Stimulated activated CD8-positive, alpha-beta memory T cell treated with anti-CD3 and anti-CD28 coated beads, Interleukin-7, amount 100 ng/mL, for 1 hour (primary cell): Measurements from ENCODE around the gene ZNF33B.
"Not testable (repeated sequence)": the region's sequence is repeated elsewhere in the genome, so short reads cannot be mapped to it uniquely, and the experiment has no call there.

Experiments
- DNase-seq, 2 donors: peaks; one replicate each; pipeline ENCODE4 v3.0.0-alpha.2; 2020; ENCODE audit warnings: low read depth in 2 of 2

The ZNF33B gene

DNA sequence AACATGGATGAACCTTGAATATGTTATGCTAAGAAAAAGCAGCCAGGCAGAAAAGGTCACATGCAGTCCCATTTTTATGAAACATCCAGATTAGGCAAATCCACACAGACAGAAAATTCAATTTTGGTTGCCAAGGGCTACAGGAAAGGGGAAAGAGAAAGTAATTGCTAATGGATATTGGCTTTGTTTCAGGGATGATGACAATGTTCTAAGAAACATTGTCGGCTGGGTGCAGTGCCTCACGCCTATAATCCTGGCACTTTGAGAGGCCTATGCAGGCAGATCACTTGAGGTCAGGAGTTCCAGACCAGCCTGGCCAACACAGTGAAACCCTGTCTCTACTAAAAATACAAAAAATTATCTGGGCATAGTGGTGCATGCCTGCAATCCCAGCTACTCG, 23.0 kb downstream of the ZNF33B start:
- no peak for DNase-seq

DNA sequence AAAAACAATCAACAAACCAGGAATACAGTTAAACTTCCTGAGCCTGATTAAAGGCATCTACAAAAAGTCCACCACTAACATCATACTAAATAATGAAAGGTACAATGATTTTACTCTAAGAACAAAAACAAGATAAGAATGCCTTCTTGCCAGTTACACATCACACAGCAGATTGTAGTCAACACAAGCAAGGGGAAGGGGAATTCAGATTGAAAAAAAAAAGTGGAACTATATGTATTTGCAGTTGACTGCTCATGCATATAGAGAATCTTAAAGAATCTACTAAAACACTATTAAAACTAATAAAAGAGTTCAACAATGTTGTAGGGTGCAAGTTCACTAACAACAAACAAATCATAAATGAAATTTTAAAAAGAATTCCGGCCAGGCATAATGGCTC, 28.5 kb downstream of the ZNF33B start:
- no peak for DNase-seq

DNA sequence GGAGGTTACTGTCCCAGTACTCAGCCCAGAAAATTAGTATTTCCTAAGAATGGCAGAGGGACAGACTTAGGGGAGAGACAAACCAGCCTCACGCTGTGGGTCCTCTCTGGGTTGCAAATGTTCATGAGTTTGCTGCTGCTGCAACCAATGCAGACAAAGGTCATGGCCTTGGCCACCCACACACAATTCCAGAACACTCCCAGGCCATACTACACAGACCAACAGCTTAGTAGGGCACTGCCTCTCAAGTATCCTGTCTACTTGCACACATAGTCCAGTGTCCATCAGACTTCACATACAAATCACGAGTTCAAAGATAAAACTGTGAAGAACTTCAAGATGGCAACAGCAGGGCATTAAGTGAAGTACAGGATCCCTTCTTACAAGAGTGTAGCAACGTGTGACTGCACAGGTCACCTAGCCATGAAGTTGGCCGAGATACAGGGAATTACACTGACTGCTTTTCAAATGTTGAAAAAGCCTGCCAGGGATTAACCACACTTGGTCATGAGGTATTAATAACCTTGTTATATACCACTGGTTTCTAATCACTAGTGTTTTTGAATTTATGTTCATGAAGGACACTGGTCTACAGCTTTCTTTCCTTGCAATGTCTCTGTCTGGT, 40.0 kb downstream of the ZNF33B start:
- DNase-seq = no peak

DNA sequence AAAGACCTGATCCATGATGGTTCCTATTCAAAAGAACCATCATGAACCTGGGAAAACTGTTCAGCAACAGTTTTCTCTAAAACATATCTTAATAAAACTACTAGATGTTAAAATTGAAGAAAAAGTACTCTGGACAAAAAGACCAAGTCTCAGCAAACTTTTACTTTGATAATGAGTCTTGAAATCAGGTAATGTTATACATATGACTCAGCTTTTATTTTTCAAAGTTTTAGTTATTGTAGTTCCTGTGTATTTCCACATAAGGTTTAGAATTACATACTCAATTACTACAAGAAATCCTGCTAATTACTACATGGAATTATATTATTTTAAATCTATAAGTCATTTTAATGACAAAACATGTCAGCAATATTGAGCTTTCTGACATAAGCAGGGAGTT, 42.2 kb downstream of the ZNF33B start:
- no peak for DNase-seq

DNA sequence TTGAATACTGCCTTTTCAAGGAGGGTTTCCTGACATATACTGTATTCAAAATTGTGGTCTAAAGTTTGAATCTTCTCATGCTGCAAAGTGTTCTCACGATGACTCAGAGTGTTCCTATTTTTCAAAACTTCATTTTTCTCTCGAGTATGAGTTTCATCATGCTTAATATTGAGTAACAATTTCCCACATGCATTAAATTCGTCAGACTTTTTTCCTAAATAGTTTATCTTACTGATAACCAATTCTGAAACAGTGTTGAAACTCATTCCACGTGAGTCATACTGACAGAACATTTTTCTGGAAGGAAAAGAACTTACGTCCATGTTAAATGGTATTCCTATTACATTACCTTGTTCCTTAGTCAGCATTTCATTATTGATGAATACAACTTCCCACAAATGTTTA, 44.1 kb downstream of the ZNF33B start:
- DNase-seq = no peak

DNA sequence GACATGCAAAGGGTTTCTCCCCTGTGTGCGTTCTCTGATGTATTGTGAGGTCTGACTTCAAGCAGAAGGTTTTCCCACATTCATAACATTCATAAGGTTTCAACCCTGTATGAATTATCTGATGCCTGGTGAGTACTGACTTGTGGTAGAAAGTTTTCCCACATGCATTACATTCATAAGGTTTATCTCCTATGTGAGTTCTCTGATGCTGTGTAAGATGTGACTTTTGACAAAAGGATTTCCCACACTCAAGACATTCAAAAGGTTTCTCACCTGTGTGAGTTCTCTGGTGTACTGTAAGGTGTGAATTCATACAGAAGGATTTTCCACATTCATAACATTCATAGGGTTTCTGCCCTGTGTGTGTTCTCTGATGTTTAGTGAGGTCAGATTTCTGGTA, 45.1 kb downstream of the ZNF33B start:
- DNase-seq = no peak

DNA sequence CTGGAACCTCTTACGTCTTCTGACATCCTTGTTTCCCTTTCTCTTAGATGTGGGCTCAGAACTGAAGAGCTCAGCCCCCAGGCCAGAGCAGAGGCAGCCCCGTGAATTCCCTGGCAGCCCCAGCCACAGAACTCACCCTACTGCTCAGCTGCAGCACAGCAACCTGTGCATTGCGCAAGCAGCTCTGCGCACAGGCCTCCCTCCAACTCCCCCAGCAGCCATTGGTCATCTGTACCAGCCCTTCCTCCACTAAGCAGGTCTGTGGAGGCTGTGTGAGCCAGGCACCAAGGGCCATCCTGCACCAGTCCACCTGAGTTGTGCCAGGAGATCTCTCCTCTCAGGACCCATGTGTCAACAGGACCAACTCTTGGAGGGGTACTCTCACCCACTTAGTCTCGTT, 54.5 kb downstream of the ZNF33B start:
- no peak for DNase-seq

DNA sequence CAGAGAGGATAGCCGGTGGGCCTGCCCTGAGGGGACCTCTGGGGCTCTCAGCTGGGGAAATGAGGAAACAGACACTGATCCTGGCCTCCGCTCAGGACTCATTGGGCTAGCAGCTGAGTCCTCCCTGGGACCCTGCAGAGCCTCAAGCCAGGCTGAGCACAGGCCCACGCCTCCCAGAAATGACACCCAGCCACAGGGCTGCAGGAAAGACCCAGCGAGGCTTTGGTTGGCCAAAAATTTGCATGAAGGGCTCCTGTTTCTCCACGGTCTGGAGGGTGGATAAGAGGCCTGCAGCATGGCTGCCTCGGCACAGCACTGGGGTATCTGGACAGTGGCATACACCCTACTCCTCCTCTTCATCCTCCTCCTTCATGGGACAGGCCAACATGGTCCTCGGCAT, 60.4 kb downstream of the ZNF33B start:
- DNase-seq = no peak

DNA sequence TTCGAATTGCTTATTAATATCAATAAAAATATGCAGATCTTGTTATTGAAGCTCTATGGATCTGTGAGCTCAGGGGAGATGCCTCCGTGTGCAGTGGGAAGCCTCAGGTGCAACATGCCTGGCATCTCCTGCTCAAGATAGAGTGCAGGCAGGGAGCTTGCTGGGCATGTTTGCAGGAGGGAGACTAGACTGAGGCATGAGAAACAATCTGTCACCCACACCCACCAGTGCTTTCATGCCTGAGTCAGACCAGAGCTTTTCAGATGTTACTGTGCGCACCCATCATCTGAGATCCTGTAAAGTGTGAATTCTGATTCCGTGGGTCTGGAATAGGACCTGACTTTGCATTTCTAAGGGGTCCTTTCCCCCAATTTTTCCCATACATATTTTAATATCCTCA, 62.0 kb downstream of the ZNF33B start:
- no peak for DNase-seq

DNA sequence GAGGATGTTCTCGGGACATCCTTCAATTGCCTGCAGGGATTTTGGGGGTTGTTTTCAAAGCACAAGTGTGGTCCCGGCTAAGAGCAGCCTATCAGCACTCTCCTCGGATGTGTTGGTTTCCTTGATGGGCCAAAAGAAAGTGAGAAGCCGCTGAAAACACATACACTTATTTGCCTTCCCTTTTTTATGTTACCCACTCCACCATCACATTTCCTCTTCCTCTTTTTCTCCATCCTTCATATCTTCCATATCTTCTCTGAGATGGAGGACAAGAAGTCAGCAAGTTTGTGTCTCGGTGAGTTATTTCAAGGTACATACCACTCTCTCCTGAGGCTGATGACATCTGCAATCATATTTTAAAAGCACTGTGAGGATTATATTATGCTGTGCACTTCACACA, 64.0 kb downstream of the ZNF33B start:
- no peak for DNase-seq

DNA sequence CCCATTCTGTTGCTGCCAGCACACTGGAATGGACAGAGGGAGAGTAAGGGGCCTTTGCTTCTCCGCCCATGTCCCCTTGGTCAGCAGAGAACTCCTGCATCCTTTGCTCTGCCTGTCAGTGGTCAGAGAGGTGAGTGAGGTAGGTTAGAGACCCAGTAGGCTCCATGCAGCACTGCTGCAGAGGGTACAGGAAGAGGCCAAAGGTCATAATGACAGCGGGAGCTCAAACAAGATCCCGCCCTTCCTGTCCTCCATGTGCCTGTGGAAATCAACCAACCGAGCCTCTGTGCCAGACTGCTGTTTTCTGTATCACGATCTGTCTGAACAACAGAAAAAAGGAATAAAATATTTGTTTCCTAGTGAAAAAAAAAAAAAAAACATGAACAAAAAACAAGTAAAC, 81.4 kb downstream of the ZNF33B start:
- no peak for DNase-seq

DNA sequence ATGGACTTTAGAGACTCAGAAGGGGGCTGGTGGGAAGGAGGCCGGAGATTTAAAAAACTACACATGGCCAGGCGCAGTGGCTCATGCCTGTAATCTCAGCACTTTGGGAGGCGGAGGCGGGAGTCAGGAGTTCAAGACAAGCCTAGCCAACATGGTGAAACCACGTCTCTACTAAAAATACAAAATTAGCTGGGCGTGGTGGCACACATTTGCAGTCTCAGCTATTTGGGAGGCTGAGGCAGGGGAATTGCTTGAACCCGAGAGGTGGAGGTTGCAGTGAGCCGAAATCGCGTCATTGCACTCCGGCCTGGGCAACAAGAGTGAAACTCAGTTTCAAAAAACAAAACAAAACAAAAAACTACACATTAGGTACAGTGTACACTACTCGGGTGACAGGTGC, 84.8 kb downstream of the ZNF33B start:
- DNase-seq = not testable (repeated sequence)

DNA sequence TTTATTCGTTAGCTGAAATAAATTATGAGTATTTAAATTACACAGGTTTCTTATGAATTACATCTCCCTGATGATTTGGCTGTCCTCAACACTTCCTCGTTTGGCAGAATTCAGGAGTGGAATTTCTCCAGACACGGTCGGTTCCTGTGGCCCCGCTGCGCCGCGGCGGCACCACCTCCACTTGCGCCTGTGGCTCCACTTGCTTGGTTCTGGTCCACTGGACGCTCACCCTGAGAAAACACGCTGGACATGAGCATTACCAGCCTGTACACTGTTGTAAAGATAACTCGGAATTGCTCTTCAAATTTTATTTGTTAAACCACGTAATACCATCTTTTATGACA, 85.3 kb downstream of the ZNF33B start:
- no peak for DNase-seq

DNA sequence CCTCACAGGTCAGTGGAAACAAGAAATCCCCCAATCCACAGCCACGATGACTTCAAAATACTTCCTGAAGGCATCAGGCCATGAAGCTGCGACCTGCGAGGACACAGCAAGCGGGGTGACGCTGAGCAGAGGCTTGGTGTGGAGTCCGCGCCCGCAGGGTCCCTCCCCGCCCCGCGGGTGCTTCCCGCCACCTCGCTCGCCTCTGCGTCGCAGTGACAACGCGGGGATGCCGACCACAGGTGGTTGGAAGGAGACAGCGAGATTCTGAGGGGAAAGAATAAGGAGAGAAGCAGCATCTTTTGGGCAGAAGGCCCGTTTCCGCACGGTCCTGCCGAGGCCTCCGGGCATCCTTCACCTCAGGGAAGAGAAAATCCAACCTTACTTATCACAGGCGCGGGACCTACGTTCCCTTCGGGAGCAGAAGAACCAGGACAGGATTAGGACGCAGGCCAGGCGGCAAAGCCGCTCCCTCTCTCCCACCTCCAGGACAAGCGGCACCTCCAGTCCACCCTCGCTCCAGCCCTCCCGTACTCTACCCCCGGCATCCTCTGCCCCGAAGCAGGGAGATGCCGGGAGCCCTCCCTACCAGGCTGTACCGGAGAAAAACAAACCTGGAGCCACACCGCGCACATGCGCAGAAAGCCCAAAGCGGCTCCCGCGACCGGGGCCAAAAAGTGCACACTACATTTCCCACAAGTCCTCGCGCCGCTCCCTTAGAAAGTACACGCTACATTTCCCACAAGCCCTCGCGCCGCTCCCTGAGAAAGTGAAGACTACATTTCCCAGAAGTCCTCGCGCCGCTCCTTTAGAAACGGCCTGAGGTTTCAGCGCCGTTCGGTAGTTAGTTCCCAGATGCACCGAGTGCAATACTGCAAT, 85.9 kb downstream of the ZNF33B start:
- DNase-seq = peak; percentile 86 to 92

DNA sequence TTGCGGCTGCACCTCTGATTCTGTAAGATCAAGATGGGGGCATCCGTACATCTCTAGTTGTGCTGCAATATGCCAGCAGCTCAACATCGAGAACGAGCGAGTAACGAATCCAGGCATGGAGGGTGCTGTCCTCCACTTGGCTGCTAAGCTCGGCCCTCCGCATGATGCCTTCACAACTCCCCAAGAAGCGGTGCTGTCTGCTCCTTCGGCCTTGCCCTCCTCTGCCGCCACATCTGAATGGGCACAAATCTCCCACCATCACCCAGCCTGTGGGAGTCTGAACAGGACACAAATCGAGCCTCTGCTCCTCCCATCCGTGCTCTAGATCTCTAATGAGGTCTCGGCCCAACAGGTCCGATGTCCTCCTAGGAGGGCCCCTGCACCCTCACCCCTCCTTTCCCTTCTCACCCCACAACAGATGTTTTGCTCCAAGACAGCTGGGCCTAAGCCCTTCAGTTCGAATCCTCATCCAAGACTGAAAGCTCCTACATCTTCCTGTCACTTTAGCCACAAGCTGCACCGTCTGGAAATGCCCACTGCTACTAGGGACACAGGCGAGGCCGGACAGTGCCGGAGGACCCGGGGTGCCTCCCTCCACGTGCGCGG, 86.7 kb downstream of the ZNF33B start:
- no peak for DNase-seq

DNA sequence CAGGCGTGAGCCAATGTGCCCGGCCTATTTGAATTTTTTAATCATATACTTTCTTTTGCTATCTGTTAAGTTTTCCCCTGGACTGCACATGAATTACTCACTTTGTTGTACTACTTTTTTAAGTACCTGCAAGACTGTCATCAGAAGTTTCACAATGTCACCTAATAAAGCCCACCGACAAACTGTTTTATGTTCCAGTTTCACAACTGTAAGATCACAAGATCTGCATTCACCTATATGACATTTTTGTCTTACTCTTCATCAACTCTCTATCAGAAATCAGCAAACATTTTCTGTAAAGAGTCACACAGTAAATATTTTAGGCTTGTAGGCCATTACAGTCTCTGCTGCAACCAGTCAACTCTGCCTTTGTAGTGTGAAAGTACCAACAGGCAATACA, 88.5 kb downstream of the ZNF33B start:
- DNase-seq = no peak

DNA sequence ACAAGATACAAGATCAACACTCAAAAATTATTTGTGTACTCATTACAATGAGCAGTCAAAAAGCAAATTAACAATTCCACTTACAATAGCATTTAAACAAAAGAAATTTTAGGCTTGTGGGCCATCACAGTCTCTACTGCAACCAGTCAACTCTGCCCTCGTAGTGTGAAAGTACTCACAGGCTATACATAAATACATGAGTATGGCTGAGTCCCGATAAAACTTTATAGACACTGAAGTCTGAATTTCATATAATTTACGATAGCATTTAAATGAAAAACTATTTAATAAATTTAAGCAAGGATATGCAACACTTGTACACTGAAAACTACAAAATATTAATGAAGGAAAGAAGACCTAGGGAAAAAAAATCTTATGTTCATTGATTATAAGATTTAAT, 90.1 kb downstream of the ZNF33B start:
- no peak for DNase-seq

DNA sequence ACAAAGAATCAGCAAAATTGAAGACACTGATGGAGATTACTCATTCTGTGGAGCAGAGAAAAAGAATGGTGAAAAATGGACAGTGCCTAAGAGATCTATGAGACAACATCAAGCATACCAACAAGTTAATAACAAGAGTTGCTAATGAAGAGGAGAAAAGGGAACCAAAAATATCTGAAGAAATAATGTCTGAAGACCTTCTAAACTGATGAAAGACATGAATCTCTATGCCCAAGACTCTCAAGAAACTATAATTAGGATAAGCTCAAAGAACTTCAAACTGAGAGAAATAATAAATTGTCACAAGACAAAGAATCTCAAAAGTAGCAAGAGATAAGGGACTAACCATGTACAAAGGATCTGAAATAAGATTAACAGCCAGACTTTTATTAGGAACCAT, 93.4 kb downstream of the ZNF33B start:
- no peak for DNase-seq

DNA sequence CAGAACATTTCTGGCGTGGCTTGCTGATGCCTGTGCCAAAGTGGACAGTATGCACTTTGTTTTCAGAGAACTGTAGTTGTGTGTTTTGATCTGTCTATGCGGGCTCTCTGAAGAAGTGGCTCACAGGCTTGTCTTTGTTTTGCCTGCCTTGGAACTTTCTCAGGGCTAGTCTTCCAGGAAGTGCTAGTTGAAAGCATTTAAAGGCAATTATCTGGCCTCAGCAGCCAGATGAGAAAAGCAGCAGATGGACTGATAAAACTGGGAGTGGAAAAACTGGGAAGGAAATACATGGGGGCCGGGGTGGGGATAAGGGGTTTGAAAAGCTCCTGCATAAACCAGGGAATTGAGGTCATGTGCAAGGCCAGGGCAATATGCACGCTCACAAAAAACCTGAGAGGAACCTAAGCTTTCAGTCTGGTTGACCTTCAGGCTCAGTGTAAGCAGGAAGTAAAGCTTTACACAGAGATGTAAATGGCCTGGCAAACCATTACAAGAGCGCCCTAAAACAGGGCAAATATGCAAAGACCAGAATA, 94.5 kb downstream of the ZNF33B start:
- DNase-seq = no peak
